Stimulated activated CD8-positive, alpha-beta memory T cell treated with anti-CD3 and anti-CD28 coated beads, Interleukin-15, amount 100 ng/mL, for 4 hours (primary cell): Measurements from ENCODE around the gene NUTM2D.
"Not testable (repeated sequence)": the region's sequence is repeated elsewhere in the genome, so short reads cannot be mapped to it uniquely, and the experiment has no call there.

Source experiments
- DNase-seq, 2 donors: peaks; one replicate each; pipeline ENCODE4 v3.0.0-alpha.2; 2020; ENCODE audit warnings: low read depth in 2 of 2

NUTM2D gene

GRCh38 chr10:87357444-87357843 lies at the start of gene NUTM2D:
Gene NUTM2D (plus strand): TSS chr10:87357744. CDS start chr10:87358266, 522 bp downstream.
- not testable (repeated sequence) for DNase-seq

- DNase-seq, result not testable (repeated sequence)
Observed at GRCh38 chr10:87308702-87309101, 48.8 kb upstream of the NUTM2D start.

DNA sequence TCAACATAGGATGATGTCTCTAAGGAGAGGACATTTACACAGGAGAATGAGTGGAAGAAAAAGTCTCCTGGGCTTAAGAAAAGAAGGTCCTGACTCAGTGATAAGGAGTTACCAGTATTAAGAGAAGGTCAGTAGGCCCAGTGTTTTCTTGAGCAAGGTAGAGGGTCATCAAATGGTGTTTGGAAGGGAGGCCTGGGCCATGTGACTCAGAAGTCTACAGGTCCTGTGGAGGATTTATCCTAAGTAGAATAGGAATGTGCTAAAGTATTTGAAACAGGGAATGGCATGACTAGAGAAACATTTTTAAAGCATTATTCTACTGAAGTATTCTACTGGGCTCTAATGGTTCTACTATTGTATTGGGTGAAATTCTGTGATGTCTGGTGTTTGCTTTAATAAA lies 47.9 kb upstream of the NUTM2D start:
- DNase-seq, result not testable (repeated sequence)

GRCh38 chr10:87311521-87311920 lies 46.0 kb upstream of the NUTM2D start:
- DNase-seq, result not testable (repeated sequence)

GRCh38 chr10:87313649-87314359 lies 43.7 kb upstream of the NUTM2D start:
- DNase-seq, result not testable (repeated sequence)

DNA sequence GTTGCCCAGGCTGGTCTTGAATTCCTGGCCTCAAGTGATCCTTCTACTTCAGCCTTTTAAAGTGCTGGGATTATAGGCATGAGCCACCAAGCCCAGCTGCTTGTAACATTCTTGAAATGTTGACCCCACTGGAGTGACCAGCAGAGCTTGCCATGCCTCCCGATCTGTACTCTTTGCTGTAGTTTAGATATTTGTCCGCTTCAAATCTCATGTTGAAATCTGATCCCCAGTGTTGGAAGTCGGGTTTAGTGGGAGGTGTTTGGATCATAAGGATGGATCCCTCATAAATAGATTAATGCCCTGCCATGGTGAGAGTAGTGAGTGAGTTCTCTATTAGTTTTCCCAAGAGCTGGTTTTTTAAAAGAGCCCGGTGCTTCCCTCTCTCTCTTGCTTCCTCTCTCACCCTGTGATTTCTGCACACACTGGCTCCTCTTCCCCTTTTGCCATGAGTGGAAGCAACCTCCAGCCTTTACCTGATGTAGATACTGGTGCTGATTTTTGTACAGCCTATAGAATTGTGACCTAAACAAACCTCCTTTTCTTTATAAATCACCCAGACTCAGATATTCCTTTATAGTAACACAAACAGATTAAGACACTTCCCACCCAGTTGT lies 43.1 kb upstream of the NUTM2D start:
- not testable (repeated sequence) for DNase-seq

- DNase-seq, result not testable (repeated sequence)
Observed at GRCh38 chr10:87321505-87321904, 36.0 kb upstream of the NUTM2D start.

- DNase-seq, result not testable (repeated sequence)
Observed at GRCh38 chr10:87324559-87324958, 33.0 kb upstream of the NUTM2D start.

- not testable (repeated sequence) for DNase-seq
Observed at GRCh38 chr10:87327958-87328357, 29.6 kb upstream of the NUTM2D start.

DNA sequence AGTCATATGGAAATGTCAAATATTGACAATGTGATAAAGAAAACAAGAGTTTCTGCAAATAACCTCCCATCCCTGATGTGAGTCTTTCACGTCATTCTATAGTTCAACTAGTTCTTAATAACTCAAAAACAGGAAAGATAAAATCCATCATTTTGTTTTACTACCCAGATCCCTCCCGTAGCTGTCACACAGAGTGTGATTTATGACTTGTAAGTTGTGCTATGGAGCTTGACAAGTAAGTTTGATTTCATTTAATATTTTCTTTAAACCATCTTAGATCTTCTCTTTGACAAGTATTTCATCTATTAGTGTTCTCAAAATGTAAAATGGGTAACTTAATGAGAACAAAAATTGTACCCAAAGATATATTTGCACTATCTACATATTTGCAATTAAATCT lies 28.4 kb upstream of the NUTM2D start:
- DNase-seq, result not testable (repeated sequence)

- not testable (repeated sequence) for DNase-seq
Observed at GRCh38 chr10:87332687-87333086, 24.9 kb upstream of the NUTM2D start.

DNA sequence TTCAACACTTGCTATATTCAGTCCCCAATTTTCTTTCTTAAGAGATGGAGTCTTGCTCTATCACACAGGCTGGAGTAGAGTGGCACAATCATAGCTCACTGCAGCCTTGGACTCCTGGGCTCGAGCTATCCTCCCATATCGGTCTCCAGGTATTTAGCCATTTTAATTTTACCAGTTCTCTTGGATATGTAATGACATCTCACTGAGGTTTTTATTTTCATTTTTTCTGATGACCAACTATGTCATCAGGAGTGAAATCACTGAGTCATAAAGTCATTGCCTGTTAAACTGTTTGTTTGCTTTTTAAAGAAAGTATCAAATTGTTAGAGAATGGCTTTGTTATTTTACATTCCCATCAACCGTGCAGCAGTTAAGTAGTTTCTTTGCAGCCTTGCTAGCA lies 17.1 kb upstream of the NUTM2D start:
- not testable (repeated sequence) for DNase-seq

DNA sequence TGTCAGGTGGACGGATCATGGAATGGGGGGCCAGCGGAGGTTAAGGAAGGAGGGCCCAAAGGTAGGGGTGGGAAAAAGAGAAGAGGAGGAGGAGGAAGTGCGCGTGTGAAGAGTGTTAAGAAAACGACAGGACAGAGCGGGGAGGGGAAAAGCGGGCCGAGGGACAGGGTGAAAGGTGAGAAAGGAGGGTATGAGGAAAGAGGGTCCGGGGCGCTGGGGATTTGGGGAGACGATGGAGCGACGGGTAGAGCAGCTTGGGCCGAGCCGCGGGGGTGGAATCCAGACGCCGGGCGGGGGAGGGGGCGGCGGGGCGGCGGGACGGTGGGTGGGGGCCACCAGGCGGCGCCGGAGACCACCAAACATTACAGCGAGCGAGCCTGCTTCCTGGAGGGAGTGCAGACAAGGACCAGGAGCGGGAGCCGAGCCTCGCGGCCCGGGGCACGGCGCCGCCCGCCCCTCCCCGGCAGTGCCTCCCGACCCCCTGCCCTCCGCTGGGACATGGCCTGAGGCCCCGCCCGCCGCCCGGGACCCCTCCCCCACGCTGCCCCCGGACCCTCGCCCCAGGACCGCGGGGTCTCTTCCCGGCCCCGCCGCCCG lies 15.9 kb upstream of the NUTM2D start:
- DNase-seq, result not testable (repeated sequence)

DNA sequence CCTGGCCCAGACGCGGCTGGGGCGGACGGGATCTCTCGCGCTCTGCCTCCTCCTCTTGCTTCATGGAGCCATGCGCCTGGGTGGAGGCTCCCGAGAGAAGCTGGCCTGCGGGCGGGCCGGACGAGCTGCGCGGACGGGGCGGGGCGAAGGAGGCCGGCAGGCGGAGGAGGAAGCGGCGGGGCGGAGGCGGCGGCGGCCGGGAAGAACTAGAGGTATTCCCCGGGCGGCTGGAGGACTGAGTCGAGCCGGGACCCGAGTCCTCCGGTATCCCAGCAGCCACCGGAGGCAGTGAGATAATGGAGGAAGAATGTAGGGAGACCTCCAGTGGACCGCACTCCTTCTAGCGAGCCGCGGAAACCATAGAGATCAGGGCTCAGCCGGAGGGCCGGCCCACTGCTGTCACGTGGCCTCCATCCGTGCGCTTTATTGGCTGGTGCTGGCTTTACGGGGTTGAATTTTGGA lies 15.3 kb upstream of the NUTM2D start:
- DNase-seq, result peak; percentile 66 to 71

- peak; percentile 72 to 74 for DNase-seq
Observed at GRCh38 chr10:87342711-87343258, 14.8 kb upstream of the NUTM2D start.

GRCh38 chr10:87345743-87346142 lies 11.8 kb upstream of the NUTM2D start:
- DNase-seq, result not testable (repeated sequence)

DNA sequence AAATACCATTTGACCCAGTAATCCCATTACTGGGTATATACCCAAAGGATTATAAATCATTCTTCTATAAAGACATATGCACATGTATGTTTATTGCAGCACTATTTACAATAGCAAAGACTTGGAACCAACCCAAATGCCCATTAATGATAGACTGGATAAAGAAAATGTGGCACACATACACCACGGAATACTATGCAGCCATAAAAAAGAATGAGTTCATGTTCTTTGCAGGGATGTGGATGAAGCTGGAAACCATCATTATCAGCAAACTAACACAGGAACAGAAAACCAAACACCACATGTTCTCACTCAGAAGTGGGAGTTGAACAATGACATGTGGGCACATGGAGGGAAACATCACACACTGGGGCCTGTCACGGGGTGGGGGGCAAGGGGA lies 7.4 kb upstream of the NUTM2D start:
- not testable (repeated sequence) for DNase-seq

- DNase-seq, result not testable (repeated sequence)
Observed at GRCh38 chr10:87352825-87353224, 4.7 kb upstream of the NUTM2D start.

- DNase-seq, result not testable (repeated sequence)
Observed at GRCh38 chr10:87355110-87355509, 2.4 kb upstream of the NUTM2D start.

DNA sequence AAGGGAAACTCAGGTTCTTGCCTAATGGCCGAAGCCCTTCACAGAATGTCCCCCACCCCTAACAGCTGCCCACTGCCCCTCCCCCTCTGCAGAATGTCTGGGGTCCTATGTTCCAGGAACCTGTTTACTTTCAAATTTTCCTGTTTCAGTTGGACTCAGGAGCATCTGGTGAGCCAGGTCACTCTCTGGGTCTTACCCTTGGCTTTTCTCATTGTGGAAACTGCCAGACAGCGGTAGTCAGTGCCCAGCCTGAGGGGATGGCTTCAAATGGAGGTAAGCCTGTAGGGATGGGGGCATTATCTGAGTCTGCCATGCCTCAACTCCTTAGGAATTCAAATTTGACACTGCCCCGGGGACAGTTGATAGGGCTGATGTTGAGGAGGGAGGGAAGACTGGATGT lies 615 bp downstream of the NUTM2D start:
- DNase-seq, result not testable (repeated sequence)

GRCh38 chr10:87369514-87370112 lies 12.1 kb downstream of the NUTM2D start:
- not testable (repeated sequence) for DNase-seq

- DNase-seq, result not testable (repeated sequence)
Observed at GRCh38 chr10:87374091-87374490, 16.5 kb downstream of the NUTM2D start.
